Measurements from ENCODE around the gene PHLPP1.

PHLPP1 gene

GRCh38 chr18:63002305-63002704, 287.0 kb downstream of the PHLPP1 start:
- no peak for DNase-seq (ENCODE audit: low read depth, low spot score)

- no peak for DNase-seq (ENCODE audit: low read depth, low spot score)
These were observed 287.6 kb downstream of the PHLPP1 start for GRCh38 chr18:63002803-63003445.

- no peak for DNase-seq (ENCODE audit: low read depth, low spot score)
These were observed 288.6 kb downstream of the PHLPP1 start for GRCh38 chr18:63003899-63004298.

- DNase-seq (ENCODE audit: low read depth, low spot score), result no peak
These were observed 289.2 kb downstream of the PHLPP1 start for GRCh38 chr18:63004466-63005089.

- no peak for DNase-seq (ENCODE audit: low read depth, low spot score)
These were observed 290.0 kb downstream of the PHLPP1 start for GRCh38 chr18:63005306-63005705.

- DNase-seq (ENCODE audit: low read depth, low spot score), result no peak
These were observed 291.9 kb downstream of the PHLPP1 start for GRCh38 chr18:63007231-63007630.

- no peak for DNase-seq (ENCODE audit: low read depth, low spot score)
These were observed 300.9 kb downstream of the PHLPP1 start for GRCh38 chr18:63016270-63016669.

- no peak for DNase-seq (ENCODE audit: low read depth, low spot score)
These were observed 301.7 kb downstream of the PHLPP1 start for GRCh38 chr18:63017076-63017475.

GRCh38 chr18:63017977-63018376, 302.6 kb downstream of the PHLPP1 start:
- DNase-seq (ENCODE audit: low read depth, low spot score), result no peak

- DNase-seq (ENCODE audit: low read depth, low spot score), result no peak
These were observed 307.2 kb downstream of the PHLPP1 start for GRCh38 chr18:63022429-63023022.

GRCh38 chr18:63025251-63026090, 310.1 kb downstream of the PHLPP1 start:
- no peak for DNase-seq (ENCODE audit: low read depth, low spot score)

- DNase-seq (ENCODE audit: low read depth, low spot score), result no peak
These were observed 313.0 kb downstream of the PHLPP1 start for GRCh38 chr18:63028380-63028779.
